ENCODE results near the gene RPL35. TPM values are rescaled to one million over a fixed set of nuclear protein-coding genes. Genes with fewer than 3 reads are reported as not detected.

RPL35 gene
- total RNA-seq, 4 donors from 2014 or later: 2,721 to 5,210 (median 3,159) TPM

DNA sequence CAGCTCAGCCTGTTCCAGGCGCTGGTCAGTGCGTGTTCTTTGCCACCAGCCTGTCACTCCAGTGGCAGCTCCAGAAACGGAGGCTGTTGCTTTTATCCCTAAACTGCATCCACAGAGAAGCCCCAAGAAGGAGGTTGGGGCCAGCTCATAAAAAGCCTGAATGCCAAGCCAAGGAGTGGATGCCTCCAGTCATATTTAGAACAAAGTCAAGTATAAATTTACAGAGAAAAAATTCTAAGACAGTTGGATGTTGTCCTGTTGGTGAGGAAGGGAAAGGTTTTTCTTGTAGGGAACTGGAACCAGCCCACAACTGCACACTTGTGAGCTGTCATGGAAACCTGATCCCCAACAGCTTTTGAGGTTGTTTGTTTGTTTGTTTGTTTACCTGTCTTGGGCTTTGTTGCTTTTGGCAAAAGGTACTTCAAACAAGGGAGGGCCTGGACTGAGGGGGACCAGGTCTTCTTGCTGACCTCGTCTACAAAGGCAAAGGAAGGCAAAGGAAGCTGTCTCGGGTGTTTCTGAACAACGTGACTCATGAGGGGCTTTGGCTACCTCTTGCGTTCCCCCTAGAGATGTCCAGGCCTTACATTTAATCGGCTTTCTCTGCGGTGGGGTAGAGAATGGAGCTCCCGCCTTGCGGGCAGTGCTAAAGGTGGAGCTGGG lies 48.1 kb downstream of the RPL35 start:
- no peak overlapping the region for H3K4me3 ChIP-seq (ENCODE audit: low read depth, poor library complexity, severe bottlenecking)
- no peak for TF ChIP-seq CTCF (IDR thresholded peaks at IDR 0.05)
- no peak for TF ChIP-seq POLR2A (IDR thresholded peaks at IDR 0.05)
- no peak for DNase-seq (ENCODE audit: low spot score in 2 of 2)
- intact Hi-C loops (cut with DNase I; ENCODE audit: low total_unique reads): no loop called here
- 38 to 45% methylated on average over 11 of the region's 11 CpGs for WGBS, 2 donors

DNA sequence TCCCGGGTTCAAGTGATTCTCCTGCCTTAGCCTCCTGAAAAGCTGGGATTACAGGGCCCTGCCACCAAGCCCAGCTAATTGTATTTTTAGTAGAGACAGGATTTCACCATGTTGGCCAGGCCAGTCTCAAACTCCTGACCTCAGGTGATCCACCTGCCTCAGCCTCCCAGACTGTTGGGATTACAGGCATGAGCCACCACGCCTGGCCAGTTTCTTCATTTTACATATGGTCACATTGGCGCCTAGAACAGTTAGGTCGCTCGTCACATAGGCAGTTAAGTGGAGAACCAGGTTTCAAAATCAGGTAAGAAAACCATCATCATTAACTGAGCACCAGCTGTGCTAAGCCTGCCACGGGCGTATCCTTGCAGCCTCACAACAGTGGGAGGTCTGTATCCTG lies 48.7 kb downstream of the RPL35 start:
- H3K4me3 ChIP-seq (ENCODE audit: low read depth, poor library complexity, severe bottlenecking): no peak overlapping the region
- intact Hi-C loops (cut with DNase I; ENCODE audit: low total_unique reads): no loop called here
- no peak for DNase-seq (ENCODE audit: low spot score in 2 of 2)
- no peak for TF ChIP-seq CTCF (IDR thresholded peaks at IDR 0.05)
- TF ChIP-seq POLR2A (IDR thresholded peaks at IDR 0.05): no peak
- 63 to 77% methylated on average over 7 of the region's 7 CpGs for WGBS, 2 donors

DNA sequence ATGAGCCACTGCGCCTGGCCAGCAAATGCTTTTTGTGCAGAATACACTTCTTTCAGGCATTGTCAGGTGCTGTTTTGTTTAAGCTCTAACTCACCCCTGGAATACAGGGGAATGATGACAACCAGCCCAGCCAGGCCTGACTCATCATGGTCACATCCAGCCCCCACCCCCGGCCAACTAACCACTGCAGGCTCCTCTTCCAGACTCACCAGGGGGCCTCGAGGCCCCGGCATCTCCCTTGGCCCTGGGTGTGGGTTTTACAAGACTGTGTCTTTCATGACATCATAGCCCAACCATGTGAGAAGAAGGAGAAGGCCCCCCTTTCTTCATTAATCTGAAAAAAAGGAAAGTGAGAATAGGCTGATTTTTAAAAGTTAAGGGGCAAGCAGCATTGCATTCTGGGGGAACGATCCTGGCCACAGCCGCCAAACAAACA lies 49.3 kb downstream of the RPL35 start:
- 48 to 54% methylated on average over 6 of the region's 6 CpGs for WGBS, 2 donors
- peak in 1 of 2 donors; percentile 94 for DNase-seq (ENCODE audit: low spot score in 2 of 2)
- TF ChIP-seq POLR2A (IDR thresholded peaks at IDR 0.05) (no peak), CTCF (IDR thresholded peaks at IDR 0.05) (no peak)
- intact Hi-C loops (cut with DNase I; ENCODE audit: low total_unique reads): no loop called here
- no peak overlapping the region for H3K4me3 ChIP-seq (ENCODE audit: low read depth, poor library complexity, severe bottlenecking)

- 49 to 50% methylated on average over 12 of the region's 12 CpGs for WGBS, 2 donors
- H3K4me3 ChIP-seq (ENCODE audit: low read depth, poor library complexity, severe bottlenecking): no peak overlapping the region
- intact Hi-C loops (cut with DNase I; ENCODE audit: low total_unique reads): no loop called here
- no peak for DNase-seq (ENCODE audit: low spot score in 2 of 2)
- TF ChIP-seq POLR2A (IDR thresholded peaks at IDR 0.05) (no peak), CTCF (IDR thresholded peaks at IDR 0.05) (no peak)
Measured at GRCh38 chr9:124810663-124811355, 50.9 kb downstream of the RPL35 start.

DNA sequence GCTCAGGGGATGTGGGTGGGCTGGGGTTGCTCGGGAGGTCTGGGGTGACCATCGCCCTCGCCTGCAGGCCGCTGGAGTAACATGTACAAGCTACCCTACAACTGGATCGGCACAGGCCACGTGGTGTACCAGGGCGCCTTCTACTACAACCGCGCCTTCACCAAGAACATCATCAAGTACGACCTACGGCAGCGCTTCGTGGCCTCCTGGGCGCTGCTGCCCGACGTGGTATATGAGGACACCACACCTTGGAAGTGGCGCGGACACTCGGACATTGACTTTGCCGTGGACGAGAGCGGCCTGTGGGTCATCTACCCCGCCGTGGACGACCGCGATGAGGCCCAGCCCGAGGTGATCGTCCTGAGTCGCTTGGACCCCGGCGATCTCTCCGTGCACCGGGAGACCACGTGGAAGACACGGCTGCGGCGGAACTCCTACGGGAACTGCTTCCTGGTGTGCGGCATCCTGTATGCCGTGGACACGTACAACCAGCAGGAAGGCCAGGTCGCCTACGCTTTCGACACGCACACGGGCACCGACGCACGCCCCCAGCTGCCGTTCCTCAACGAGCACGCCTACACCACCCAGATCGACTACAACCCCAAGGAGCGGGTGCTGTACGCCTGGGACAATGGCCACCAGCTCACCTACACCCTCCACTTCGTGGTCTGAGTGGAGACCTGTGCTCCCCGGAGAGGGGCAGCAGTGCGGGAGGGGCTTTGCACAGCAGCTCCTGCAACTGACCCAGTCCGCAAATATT lies 51.8 kb downstream of the RPL35 start:
- no peak overlapping the region for H3K4me3 ChIP-seq (ENCODE audit: low read depth, poor library complexity, severe bottlenecking)
- WGBS, 2 donors: 93 to 94% methylated on average over 54 to 60 of the region's 60 CpGs
- no peak for DNase-seq (ENCODE audit: low spot score in 2 of 2)
- TF ChIP-seq POLR2A (IDR thresholded peaks at IDR 0.05) (no peak), CTCF (IDR thresholded peaks at IDR 0.05) (no peak)
- intact Hi-C loops (cut with DNase I; ENCODE audit: low total_unique reads): no loop called here

All from lower leg skin (tissue), 4 donors.